Measurements from ENCODE around the gene SSH3.

DNA sequence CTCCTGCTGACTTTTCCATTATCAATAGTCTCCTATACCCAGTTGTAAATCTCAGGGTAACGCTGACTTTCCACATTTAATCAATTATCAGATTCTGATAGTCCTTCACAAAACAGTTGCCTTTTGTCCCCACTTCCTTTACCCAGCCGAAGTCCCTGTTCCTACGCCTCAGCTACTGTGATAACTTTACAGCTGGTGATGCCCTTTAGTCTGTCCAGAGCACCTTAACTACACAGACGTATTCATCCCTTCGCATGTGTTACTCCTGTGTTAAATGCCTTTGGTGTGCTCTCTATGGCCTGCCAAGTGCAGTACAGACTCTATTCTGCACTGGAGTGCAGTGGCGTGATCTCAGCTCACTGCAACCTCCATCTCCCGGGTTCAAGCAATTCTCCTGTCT lies 20.2 kb downstream of the SSH3 start:
- TF ChIP-seq POLR2A (IDR thresholded peaks at IDR 0.05), result no peak
- TF ChIP-seq, protein P1, sequence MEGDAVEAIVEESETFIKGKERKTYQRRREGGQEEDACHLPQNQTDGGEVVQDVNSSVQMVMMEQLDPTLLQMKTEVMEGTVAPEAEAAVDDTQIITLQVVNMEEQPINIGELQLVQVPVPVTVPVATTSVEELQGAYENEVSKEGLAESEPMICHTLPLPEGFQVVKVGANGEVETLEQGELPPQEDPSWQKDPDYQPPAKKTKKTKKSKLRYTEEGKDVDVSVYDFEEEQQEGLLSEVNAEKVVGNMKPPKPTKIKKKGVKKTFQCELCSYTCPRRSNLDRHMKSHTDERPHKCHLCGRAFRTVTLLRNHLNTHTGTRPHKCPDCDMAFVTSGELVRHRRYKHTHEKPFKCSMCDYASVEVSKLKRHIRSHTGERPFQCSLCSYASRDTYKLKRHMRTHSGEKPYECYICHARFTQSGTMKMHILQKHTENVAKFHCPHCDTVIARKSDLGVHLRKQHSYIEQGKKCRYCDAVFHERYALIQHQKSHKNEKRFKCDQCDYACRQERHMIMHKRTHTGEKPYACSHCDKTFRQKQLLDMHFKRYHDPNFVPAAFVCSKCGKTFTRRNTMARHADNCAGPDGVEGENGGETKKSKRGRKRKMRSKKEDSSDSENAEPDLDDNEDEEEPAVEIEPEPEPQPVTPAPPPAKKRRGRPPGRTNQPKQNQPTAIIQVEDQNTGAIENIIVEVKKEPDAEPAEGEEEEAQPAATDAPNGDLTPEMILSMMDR (IDR thresholded peaks at IDR 0.05), result no peak
